ENCODE results near the gene COL20A1.

The COL20A1 gene

GRCh38 chr20:63269724-63270123, 23.3 kb upstream of the COL20A1 start:
- Histone ChIP-seq H2AFZ (ENCODE audit: low read depth, low read length) (no peak overlapping the region), H4K8ac (ENCODE audit: low read length) (no peak overlapping the region), H3K18ac (ENCODE audit: low read depth in 1 of 2, low read length in 2 of 2) (no peak overlapping the region), H2BK15ac (ENCODE audit: low read depth, poor library complexity, severe bottlenecking) (no peak overlapping the region), H3K9me3 (ENCODE audit: control insufficient read depth, low read length) (no peaks in the 10 kb centered on the region), H3K4ac (ENCODE audit: low read depth in 1 of 2, low read length in 2 of 2) (no peak overlapping the region), H3K23ac (ENCODE audit: low read length in 2 of 2) (no peak overlapping the region), H3K4me1 (ENCODE audit: control insufficient read depth, insufficient read depth, low read depth, low read length) (peaks cover 23% of the 10 kb centered on the region), H3K27ac (ENCODE audit: low read length, poor library complexity, severe bottlenecking) (no peak overlapping the region), H3K79me1 (replicated peaks; ENCODE audit: low read length, poor library complexity, severe bottlenecking) (peaks cover 13% of the 10 kb centered on the region), H2BK5ac (ENCODE audit: low read depth, low read length, poor library complexity, severe bottlenecking) (no peak overlapping the region), H3K4me3 (ENCODE audit: insufficient read depth in 1 of 2, low read depth in 1 of 2, low read length in 2 of 2) (no peak overlapping the region), H2BK12ac (ENCODE audit: low read length in 2 of 2) (no peak overlapping the region), H3K14ac (ENCODE audit: low read length in 2 of 2) (no peak overlapping the region), H2BK120ac (ENCODE audit: low read depth, low read length) (no peak overlapping the region), H3K27me3 (ENCODE audit: control insufficient read depth in 1 of 2, insufficient read depth in 1 of 2, low read length in 2 of 2) (peaks cover 7 to 46% of the 10 kb centered on the region in 2 experiments), H3K36me3 (ENCODE audit: control insufficient read depth in 1 of 2, insufficient read depth in 2 of 2, low read depth in 1 of 2, low read length in 2 of 2) (peaks cover 0 to 22% of the 10 kb centered on the region in 2 experiments), H3K9ac (ENCODE audit: low read length) (no peak overlapping the region), H2AK5ac (ENCODE audit: low read length, severe bottlenecking) (no peak overlapping the region), H4K91ac (ENCODE audit: low read length) (no peak overlapping the region), H3K4me2 (ENCODE audit: low read length, poor library complexity, severe bottlenecking) (no peak overlapping the region)
- WGBS = 87% methylated on average over 9 of the region's 9 CpGs
- DNase-seq = no peak

DNA sequence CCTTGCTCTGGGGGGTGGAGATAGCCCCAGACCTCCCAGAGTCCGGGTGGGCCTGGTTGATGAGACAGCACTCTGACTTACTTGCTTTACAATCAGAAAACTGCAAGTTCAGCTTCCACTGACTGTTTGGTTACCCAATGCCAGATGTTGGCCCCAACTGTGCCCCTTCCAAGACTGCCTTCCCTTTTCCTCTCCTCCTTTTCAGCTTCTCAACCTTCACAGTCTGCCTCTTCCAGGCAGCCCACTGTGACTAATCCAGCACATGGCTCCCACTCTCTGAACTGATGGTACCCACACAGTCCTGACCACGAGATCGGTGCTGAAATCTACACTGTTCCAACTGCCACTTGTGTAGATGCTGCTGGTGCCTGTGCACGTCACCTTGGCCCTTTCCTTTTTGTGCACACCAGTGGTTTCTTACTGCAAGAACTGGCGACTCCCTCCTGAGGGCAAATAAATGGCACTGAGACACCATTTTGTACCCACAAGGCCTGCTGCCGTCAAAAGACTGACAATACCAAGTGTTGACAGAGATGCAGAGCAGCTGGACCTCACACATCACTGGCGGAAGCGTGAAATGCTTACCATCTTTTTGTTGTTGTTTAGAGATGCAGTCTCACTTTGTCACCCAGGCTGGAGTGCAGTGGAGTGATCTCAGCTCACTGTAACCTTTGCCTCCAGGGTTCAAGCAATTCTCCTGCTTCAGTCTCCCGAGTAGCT, 22.2 kb upstream of the COL20A1 start:
- H2BK15ac ChIP-seq (ENCODE audit: low read depth, poor library complexity, severe bottlenecking) = no peak overlapping the region
- peaks cover 0 to 28% of the 10 kb centered on the region in 2 experiments for H3K36me3 ChIP-seq (ENCODE audit: control insufficient read depth in 1 of 2, insufficient read depth in 2 of 2, low read depth in 1 of 2, low read length in 2 of 2)
- no peak overlapping the region for H2BK5ac ChIP-seq (ENCODE audit: low read depth, low read length, poor library complexity, severe bottlenecking)
- no peak overlapping the region for H2BK12ac ChIP-seq (ENCODE audit: low read length in 2 of 2)
- 93% methylated on average over 9 of the region's 9 CpGs for WGBS
- no peak overlapping the region for H2AFZ ChIP-seq (ENCODE audit: low read depth, low read length)
- no peak overlapping the region for H3K9ac ChIP-seq (ENCODE audit: low read length)
- no peaks in the 10 kb centered on the region for H3K9me3 ChIP-seq (ENCODE audit: control insufficient read depth, low read length)
- no peak for DNase-seq
- H3K23ac ChIP-seq (ENCODE audit: low read length in 2 of 2) = no peak overlapping the region
- H3K79me1 ChIP-seq (replicated peaks; ENCODE audit: low read length, poor library complexity, severe bottlenecking) = peaks cover 13% of the 10 kb centered on the region
- H4K8ac ChIP-seq (ENCODE audit: low read length) = no peak overlapping the region
- no peak overlapping the region for H2BK120ac ChIP-seq (ENCODE audit: low read depth, low read length)
- H2AK5ac ChIP-seq (ENCODE audit: low read length, severe bottlenecking) = no peak overlapping the region
- peaks cover 31% of the 10 kb centered on the region for H3K4me1 ChIP-seq (ENCODE audit: control insufficient read depth, insufficient read depth, low read depth, low read length)
- H3K27me3 ChIP-seq (ENCODE audit: control insufficient read depth in 1 of 2, insufficient read depth in 1 of 2, low read length in 2 of 2) = peaks cover 4 to 36% of the 10 kb centered on the region in 2 experiments
- H3K4me2 ChIP-seq (ENCODE audit: low read length, poor library complexity, severe bottlenecking) = no peak overlapping the region
- H4K91ac ChIP-seq (ENCODE audit: low read length) = no peak overlapping the region
- no peak overlapping the region for H3K4ac ChIP-seq (ENCODE audit: low read depth in 1 of 2, low read length in 2 of 2)
- H3K4me3 ChIP-seq (ENCODE audit: insufficient read depth in 1 of 2, low read depth in 1 of 2, low read length in 2 of 2) = no peak overlapping the region
- no peak overlapping the region for H3K14ac ChIP-seq (ENCODE audit: low read length in 2 of 2)
- H3K27ac ChIP-seq (ENCODE audit: low read length, poor library complexity, severe bottlenecking) = no peak overlapping the region
- no peak overlapping the region for H3K18ac ChIP-seq (ENCODE audit: low read depth in 1 of 2, low read length in 2 of 2)

DNA sequence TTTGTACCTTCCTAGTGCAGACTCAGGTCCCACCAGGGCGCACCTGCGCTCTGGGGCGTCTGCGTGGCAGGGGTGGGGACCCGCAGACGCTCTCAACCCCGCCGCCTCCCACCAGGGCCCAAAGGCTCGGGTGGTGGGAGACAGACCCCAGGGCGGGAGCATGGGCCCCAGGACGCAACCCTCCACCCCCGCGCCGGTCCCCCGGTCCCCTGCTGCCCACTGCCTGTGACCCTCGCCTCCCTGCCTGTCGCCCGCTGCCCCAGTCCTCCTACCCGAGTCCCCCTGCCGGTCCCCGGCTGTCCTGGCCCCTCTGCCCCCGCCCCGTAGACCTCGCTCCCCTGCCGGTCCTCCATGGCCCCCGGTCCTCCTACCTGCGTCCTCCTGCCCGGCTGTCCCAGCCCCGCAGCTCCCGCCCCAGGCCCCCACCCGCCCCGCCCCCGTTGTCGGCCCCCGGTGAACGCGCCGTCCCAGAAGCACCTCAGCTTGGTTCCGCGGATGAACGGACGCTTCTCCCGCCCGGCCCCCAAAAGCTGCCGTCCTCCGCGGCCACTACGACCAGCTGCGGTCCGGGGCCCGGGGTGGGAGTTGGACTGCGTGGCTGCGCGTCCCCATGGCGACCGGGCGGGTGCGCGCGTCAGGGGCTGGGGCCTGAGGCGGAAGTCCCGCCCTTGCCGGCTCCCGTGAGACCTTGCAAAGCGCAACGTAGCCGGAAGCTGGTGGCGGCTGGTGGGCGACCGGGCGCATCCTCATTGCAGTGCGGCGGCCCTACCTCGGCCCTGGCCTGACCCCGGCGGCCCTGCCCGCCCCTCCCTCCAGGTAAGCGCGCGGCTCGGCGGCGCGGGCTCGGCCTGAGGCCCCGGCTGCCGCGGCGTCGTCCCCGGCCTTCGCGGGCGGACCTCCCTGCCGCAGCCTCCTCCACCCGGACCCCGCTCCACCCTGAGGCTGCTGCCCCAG, 20.6 kb upstream of the COL20A1 start, which contains the start of gene ARFGAP1:
Gene ARFGAP1, plus strand, starts transcription at position 709 of the 954 bp plus-strand sequence. CDS start 2,768 bp downstream, outside the sequence.
- Histone ChIP-seq H4K91ac (ENCODE audit: low read length) (peak within 1 kb of the TSS; percentile 95), H3K23ac (ENCODE audit: low read length in 2 of 2) (peak within 1 kb of the TSS in 1 of 2 experiments; percentile 74), H4K8ac (ENCODE audit: low read length) (peak within 1 kb of the TSS; percentile 97), H2BK120ac (ENCODE audit: low read depth, low read length) (peak within 1 kb of the TSS; percentile 85), H2BK5ac (ENCODE audit: low read depth, low read length, poor library complexity, severe bottlenecking) (peak within 1 kb of the TSS; percentile 80), H3K14ac (ENCODE audit: low read length in 2 of 2) (peak within 1 kb of the TSS in 1 of 2 experiments; percentile 93), H3K9ac (ENCODE audit: low read length) (peak within 1 kb of the TSS; percentile 96), H3K4me2 (ENCODE audit: low read length, poor library complexity, severe bottlenecking) (peak within 1 kb of the TSS; percentile 93), H3K4me1 (ENCODE audit: control insufficient read depth, insufficient read depth, low read depth, low read length) (peaks cover 35% of the 10 kb centered on the region), H2AK5ac (ENCODE audit: low read length, severe bottlenecking) (peak within 1 kb of the TSS; percentile 75), H2AFZ (ENCODE audit: low read depth, low read length) (peak within 1 kb of the TSS; percentile 78), H2BK15ac (ENCODE audit: low read depth, poor library complexity, severe bottlenecking) (peak within 1 kb of the TSS; percentile 32), H2BK12ac (ENCODE audit: low read length in 2 of 2) (peak within 1 kb of the TSS in 1 of 2 experiments; percentile 21), H3K36me3 (ENCODE audit: control insufficient read depth in 1 of 2, insufficient read depth in 2 of 2, low read depth in 1 of 2, low read length in 2 of 2) (peaks cover 16 to 44% of the 10 kb centered on the region in 2 experiments), H3K18ac (ENCODE audit: low read depth in 1 of 2, low read length in 2 of 2) (peak within 1 kb of the TSS; percentile 82 to 92), H3K79me1 (replicated peaks; ENCODE audit: low read length, poor library complexity, severe bottlenecking) (peaks cover 13% of the 10 kb centered on the region), H3K9me3 (ENCODE audit: control insufficient read depth, low read length) (no peaks in the 10 kb centered on the region), H3K27me3 (ENCODE audit: control insufficient read depth in 1 of 2, insufficient read depth in 1 of 2, low read length in 2 of 2) (peaks cover 0 to 25% of the 10 kb centered on the region in 2 experiments), H3K4me3 (ENCODE audit: insufficient read depth in 1 of 2, low read depth in 1 of 2, low read length in 2 of 2) (peak within 1 kb of the TSS; percentile 94), H3K4ac (ENCODE audit: low read depth in 1 of 2, low read length in 2 of 2) (peak within 1 kb of the TSS; percentile 68 to 96), H3K27ac (ENCODE audit: low read length, poor library complexity, severe bottlenecking) (peak within 1 kb of the TSS; percentile 66)
- DNase-seq = peak; percentile 91
- WGBS = 2% methylated on average over 58 of the region's 97 CpGs

All from mesenchymal stem cell (in vitro differentiated cells and primary cell).